Fibroblast of mammary gland (primary cell): ENCODE data around the gene NCKIPSD.

Experiments
- DNase-seq: peaks from one replicate; pipeline ENCODE4 v3.0.0-alpha.2; 2010; ENCODE audit warnings: low read depth
- H3K4me3 ChIP-seq: 2 replicates; pipeline ENCODE4 v1.5.1; 2011; ENCODE audit warnings: low read depth, mild to moderate bottlenecking, low read length, moderate library complexity; ENCODE audit not compliant: control insufficient read depth
- CTCF ChIP-seq: conservative IDR thresholded peaks from 2 replicates; pipeline ENCODE4 v1.5.1; 2011; ENCODE audit warnings: low read depth, low read length, inconsistent platforms; ENCODE audit not compliant: control insufficient read depth, insufficient read depth

NCKIPSD gene

DNA sequence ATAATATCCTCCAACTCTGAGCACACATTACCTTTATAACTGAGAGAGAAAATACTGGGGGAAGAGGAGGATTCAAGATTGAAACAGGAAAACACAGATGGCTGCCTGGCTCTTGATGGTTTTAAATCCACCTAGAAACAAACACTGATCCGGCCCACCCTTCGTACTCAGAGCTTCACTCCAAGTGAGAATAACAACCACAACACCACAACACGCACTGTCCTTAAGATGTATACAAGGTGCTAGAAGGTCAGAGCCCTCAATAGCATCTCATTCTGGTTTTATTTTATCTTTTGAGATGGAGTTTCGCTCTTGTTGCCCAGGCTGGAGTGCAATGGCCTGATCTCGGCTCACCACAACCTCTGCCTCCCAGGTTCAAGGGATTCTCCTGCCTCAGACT is 21.4 kb upstream of the NCKIPSD start:
- TF ChIP-seq CTCF: no peak
- H3K4me3 ChIP-seq: no peak overlapping the region
- no peak for DNase-seq

GRCh38 chr3:48702320-48702920 is 16.7 kb upstream of the NCKIPSD start:
- no peak overlapping the region for H3K4me3 ChIP-seq
- no peak for DNase-seq
- TF ChIP-seq CTCF: no peak

GRCh38 chr3:48700731-48701405 is 15.2 kb upstream of the NCKIPSD start:
- H3K4me3 ChIP-seq: no peak overlapping the region
- no peak for TF ChIP-seq CTCF
- DNase-seq: no peak

DNA sequence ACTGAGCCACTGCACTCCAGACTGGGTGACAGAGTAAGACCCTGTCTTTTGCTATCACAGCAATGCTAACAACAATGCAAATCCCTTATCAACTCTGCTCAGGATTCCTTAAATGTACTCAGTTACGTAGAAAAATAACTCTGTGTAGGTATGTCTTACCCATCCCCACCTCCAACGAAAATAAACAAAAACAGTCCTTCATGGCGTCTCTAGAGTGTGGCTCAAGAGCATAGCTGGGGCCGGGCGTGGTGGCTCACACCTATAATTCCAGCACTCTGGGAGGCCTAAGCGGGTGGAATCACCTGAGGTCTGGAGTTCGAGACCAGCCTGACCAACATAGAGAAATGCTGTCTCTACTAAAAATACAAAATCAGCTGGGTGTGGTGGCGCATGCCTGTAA is 13.2 kb upstream of the NCKIPSD start:
- H3K4me3 ChIP-seq: no peak overlapping the region
- DNase-seq: no peak
- TF ChIP-seq CTCF: no peak

DNA sequence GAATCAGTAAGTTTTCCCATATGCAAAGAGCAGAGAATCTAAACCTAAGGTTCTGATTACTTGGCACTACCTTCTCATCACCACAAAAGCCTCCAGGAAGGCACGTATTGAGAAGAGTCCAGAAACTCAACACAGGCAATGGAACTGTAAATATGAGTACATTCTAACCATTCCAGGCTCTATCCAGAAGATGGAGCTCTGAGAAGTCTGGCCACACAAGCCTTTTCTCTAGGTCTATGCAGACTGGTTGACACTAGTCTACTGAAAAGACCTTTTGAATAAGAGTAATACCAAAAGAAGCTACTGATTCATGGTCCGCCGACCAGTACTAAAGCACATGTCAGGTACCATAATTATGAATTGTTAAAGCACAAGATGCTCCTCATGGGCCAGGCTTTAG is 12.2 kb upstream of the NCKIPSD start:
- no peak for DNase-seq
- TF ChIP-seq CTCF: no peak
- H3K4me3 ChIP-seq: no peak overlapping the region

DNA sequence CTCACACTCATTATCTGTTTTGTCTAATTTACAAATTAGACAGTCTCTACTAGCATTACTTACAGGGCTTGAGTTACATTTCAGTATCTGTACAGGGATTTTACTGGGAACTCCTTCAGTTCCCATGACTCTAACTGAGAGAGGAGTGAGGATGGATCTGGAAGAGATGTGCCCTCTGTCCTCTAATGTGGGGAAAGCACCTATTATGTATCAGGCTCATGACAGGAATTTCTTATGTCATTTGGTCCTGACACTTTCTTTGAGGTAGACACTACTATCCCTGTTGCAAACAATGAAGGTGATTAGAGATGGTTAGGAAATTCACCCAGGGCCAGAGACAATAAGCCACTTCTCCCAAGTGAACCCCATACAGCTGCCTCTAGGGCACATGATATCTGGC is 10.9 kb upstream of the NCKIPSD start:
- no peak overlapping the region for H3K4me3 ChIP-seq
- DNase-seq: no peak
- TF ChIP-seq CTCF: no peak
